Endothelial cell of umbilical vein (primary cell): ENCODE results near the gene SGSH. TPM values are rescaled to one million over a fixed set of nuclear protein-coding genes. Genes with fewer than 3 reads are reported as not detected.

Source experiments
- BruUV-seq: library from RNA; stranded (reverse); fragments of 400-500 nt; replicated peaks from 2 replicates; lab custom pipeline; 2021; lab: Mats Ljungman, UMichigan
- CTCF ChIA-PET: fragments of 300-600, 350-600 bp; sonication (Branson Sonifier 250); formaldehyde crosslinking; loops from one replicate; lab custom pipeline; 2021; ENCODE audit warnings: antibody characterized with exemption, inconsistent platforms; lab: Charles Lee
- POLR2A ChIA-PET: fragments of 300-600, 350-600 bp; sonication (Branson Sonifier 250); formaldehyde crosslinking; loops from one replicate; lab custom pipeline; 2021; ENCODE audit warnings: antibody characterized with exemption, inconsistent platforms; lab: Charles Lee
- DNase-seq: peaks from one replicate; pipeline ENCODE4 v3.0.0-alpha.2; 2011; ENCODE audit warnings: low read depth, low spot score
- FAIRE-seq: peaks from 2 replicates; lab custom pipeline; 2011; peaks lifted over from hg19 to GRCh38; lab: Jason Lieb, UNC
- H2AFZ ChIP-seq: 2 replicates; pipeline ENCODE4 v1.6.0; 2012; ENCODE audit warnings: low read depth, low read length, control low read depth, inconsistent platforms
- H3K27ac ChIP-seq: 2 replicates; pipeline ENCODE4 v1.5.1; 2011; ENCODE audit warnings: low read depth, mild to moderate bottlenecking, control low read depth, low read length, moderate library complexity; ENCODE audit not compliant: insufficient read depth
- H3K27me3 ChIP-seq, 2 experiments: 2 replicates each; pipeline versions ENCODE4 v1.6.0 to v1.6.1; 2011; ENCODE audit warnings: low read length in 2 of 2, mixed read lengths in 1 of 2; ENCODE audit not compliant: control insufficient read depth in 2 of 2, insufficient read depth in 2 of 2
- H3K36me3 ChIP-seq, 2 experiments: 2 replicates in 1 of 2; 3 replicates in 1 of 2; pipeline ENCODE4 v1.5.1; 2011; ENCODE audit warnings: low read length in 2 of 2, mild to moderate bottlenecking in 1 of 2, moderate library complexity in 1 of 2; ENCODE audit not compliant: control insufficient read depth in 2 of 2, insufficient read depth in 2 of 2; ENCODE audit errors: extremely low read depth in 1 of 2
- H3K4me1 ChIP-seq: 3 replicates; pipeline ENCODE4 v1.5.1; 2011; ENCODE audit warnings: mild to moderate bottlenecking, low read length; ENCODE audit not compliant: control insufficient read depth, insufficient read depth; ENCODE audit errors: extremely low read depth
- H3K4me2 ChIP-seq: 2 replicates; pipeline ENCODE4 v1.6.1; 2011; ENCODE audit warnings: low read length, control low read depth, mixed read lengths; ENCODE audit not compliant: insufficient read depth
- H3K4me3 ChIP-seq, 3 experiments: fragments of 200-600 bp in 1 of 3; sonication (generic), shearing (Covaris generic) in 1 of 3; replicated peaks in 1 of 3; 2 replicates each; pipeline ENCODE4 v1.5.1; 2011 to 2016; ENCODE audit warnings: control low read depth in 3 of 3, low read length in 3 of 3, mild to moderate bottlenecking in 2 of 3, inconsistent platforms in 1 of 3, low read depth in 1 of 3, moderate library complexity in 1 of 3; ENCODE audit not compliant: insufficient read depth in 1 of 3
- H3K79me2 ChIP-seq: 2 replicates; pipeline ENCODE4 v1.6.0; 2012; ENCODE audit warnings: low read length, inconsistent platforms; ENCODE audit not compliant: control insufficient read depth, insufficient read depth
- H3K9ac ChIP-seq: replicated peaks from 2 replicates; pipeline ENCODE3; 2011; ENCODE audit warnings: low read length, control low read depth; ENCODE audit not compliant: insufficient read depth; ENCODE audit errors: extremely low read depth
- H3K9me1 ChIP-seq: replicated peaks from 3 replicates; pipeline ENCODE4 v1.6.0; 2011; ENCODE audit warnings: mild to moderate bottlenecking, low read length; ENCODE audit not compliant: control insufficient read depth, insufficient read depth; ENCODE audit errors: extremely low read depth
- H3K9me3 ChIP-seq: replicated peaks from 2 replicates; pipeline ENCODE4 v1.5.1; 2012; ENCODE audit warnings: low read length, inconsistent platforms; ENCODE audit not compliant: control insufficient read depth, insufficient read depth
- H4K20me1 ChIP-seq: replicated peaks from 2 replicates; pipeline ENCODE3; 2011; ENCODE audit warnings: mild to moderate bottlenecking, low read length; ENCODE audit not compliant: control insufficient read depth, insufficient read depth; ENCODE audit errors: extremely low read depth
- EZH2 ChIP-seq: IDR thresholded peaks from 2 replicates; pipeline ENCODE4 v1.6.1; 2012; ENCODE audit warnings: borderline replicate concordance, low read depth, mild to moderate bottlenecking, moderate library complexity, low read length, inconsistent platforms; ENCODE audit not compliant: severe bottlenecking
- FOS ChIP-seq: IDR thresholded peaks from 2 replicates; pipeline ENCODE4 v1.6.1; 2011; ENCODE audit warnings: mild to moderate bottlenecking, low read length, moderate library complexity, borderline replicate concordance; ENCODE audit not compliant: insufficient read depth
- GATA2 ChIP-seq: IDR thresholded peaks from 2 replicates; pipeline ENCODE4 v1.7.0; 2011; ENCODE audit warnings: low read depth, mild to moderate bottlenecking, moderate library complexity, mixed read lengths, low read length; ENCODE audit not compliant: insufficient read length, insufficient read depth
- JUN ChIP-seq: IDR thresholded peaks from 2 replicates; pipeline ENCODE4 v1.6.1; 2011; ENCODE audit warnings: borderline replicate concordance, low read depth; ENCODE audit not compliant: insufficient read length, insufficient read depth
- MAX ChIP-seq: IDR thresholded peaks from 2 replicates; pipeline ENCODE4 v1.6.1; 2011; ENCODE audit not compliant: insufficient read depth, insufficient read length
- MYC ChIP-seq: IDR thresholded peaks from one replicate; pipeline ENCODE4 v1.6.1; 2011; ENCODE audit warnings: mild to moderate bottlenecking, low read depth, low read length
- POLR2A ChIP-seq: IDR thresholded peaks from 2 replicates; pipeline ENCODE4 v1.6.1; 2012; ENCODE audit warnings: low read depth, mild to moderate bottlenecking, control low read depth, low read length
- POLR2AphosphoS5 ChIP-seq: IDR thresholded peaks from 2 replicates; pipeline ENCODE4 v1.6.1; 2012; ENCODE audit warnings: low read depth, mild to moderate bottlenecking, control low read depth, low read length, moderate library complexity; ENCODE audit not compliant: insufficient read depth
- dilution Hi-C: fragments of 300-500 bp; cut with MboI; formaldehyde crosslinking; loops from one replicate; pipeline ENCODE4 v1.15.0; 2019; ENCODE audit warnings: low sequenced_read_pairs; ENCODE audit not compliant: extremely low pct_ligation_motif_present
- intact Hi-C: fragments of 100-400 bp; cut with micrococcal nuclease; formaldehyde crosslinking; loops from one replicate; pipeline ENCODE4 v1.10.0; 2022
- polyA plus RNA-seq, 4 experiments: library from polyadenylated mRNA; depleted of rRNA in 3 of 4; stranded (reverse) in 3 of 4; unstranded in 1 of 4; fragments of >200 nt; gene quantifications; 2 replicates each; pipeline versions ENCODE4 v1.2.1 to v1.2.3, GENCODE V29; 2011 to 2012; ENCODE audit warnings: missing spikeins in 1 of 4
- total RNA-seq: library from RNA; stranded (reverse); gene quantifications from 2 replicates; pipeline ENCODE4 v1.2.3, GENCODE V29; 2021
- TF ChIP-seq, protein P1 (sequence below), 2 donors: IDR thresholded peaks; 1 replicate in 1 of 2; 2 replicates in 1 of 2; pipeline ENCODE4 v1.5.1; 2011; ENCODE audit warnings: low read length in 2 of 2, mild to moderate bottlenecking in 2 of 2, moderate library complexity in 2 of 2, control low read depth in 1 of 2, inconsistent platforms in 1 of 2, low read depth in 1 of 2; ENCODE audit not compliant: insufficient read depth in 1 of 2; ENCODE audit errors: extremely low read depth in 1 of 2

SGSH gene
- total and polyA plus RNA-seq, 2 donors (not counting 3 experiments of a cell fraction or from before 2014, with no cell fraction given), result 81.4 to 217 TPM

DNA sequence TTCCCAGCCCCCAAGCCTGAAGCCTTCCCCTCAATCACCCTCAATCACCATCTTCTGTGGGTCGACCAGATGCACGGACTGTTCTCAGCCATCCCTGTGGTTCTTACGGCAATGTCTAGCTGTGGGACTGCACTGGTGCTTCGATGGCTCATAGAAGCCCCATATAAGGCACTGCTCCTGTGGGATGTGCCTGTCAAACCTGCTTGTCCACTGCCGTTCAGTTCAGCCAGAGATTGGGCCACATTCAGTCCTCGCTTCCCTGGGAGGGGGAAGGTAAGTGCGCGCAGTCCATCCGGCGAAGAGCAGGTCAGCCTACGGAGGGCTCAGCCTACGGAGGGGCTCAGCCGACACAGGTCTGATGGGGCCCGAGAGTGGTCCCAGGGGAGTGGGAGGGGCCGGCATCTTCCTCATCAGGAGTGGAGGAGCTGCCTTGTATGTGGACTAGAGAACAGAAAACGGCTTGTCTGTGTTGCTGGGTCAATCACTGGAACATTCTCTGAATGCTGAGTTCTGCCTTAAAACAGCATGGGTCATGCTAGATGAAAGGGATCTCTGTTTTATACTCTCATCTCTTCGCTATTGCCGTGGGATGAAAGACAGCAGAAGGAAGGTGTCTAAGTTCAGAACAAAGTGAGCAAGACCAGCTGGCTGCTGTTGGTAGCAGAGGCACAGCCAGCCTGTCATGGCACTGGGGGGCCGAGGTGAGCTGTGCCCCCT is 50.2 kb downstream of the SGSH start, which contains the start of gene CARD14:
Gene CARD14 (plus strand): TSS at position 247 of the 717 bp plus-strand sequence. CDS start 11,409 bp downstream, outside the sequence.
- Histone ChIP-seq H3K9ac (no peak within 1 kb of the TSS), H3K4me2 (no peak within 1 kb of the TSS), H3K9me1 (no peaks in the 10 kb centered on the region), H3K27me3 (peaks cover 4% of the 10 kb centered on the region in 2 experiments), H4K20me1 (no peaks in the 10 kb centered on the region), H3K36me3 (no peaks in the 10 kb centered on the region), H3K9me3 (no peaks in the 10 kb centered on the region), H2AFZ (no peak within 1 kb of the TSS), H3K79me2 (no peaks in the 10 kb centered on the region), H3K4me3 (no peak within 1 kb of the TSS), H3K27ac (no peak within 1 kb of the TSS), H3K4me1 (no peaks in the 10 kb centered on the region)
- ChIA-PET CTCF (no interaction called here), POLR2A (no interaction called here)
- TF ChIP-seq FOS (no peak), EZH2 (no peak), MAX (no peak), POLR2AphosphoS5 (no peak), GATA2 (no peak), POLR2A (no peak), MYC (no peak), JUN (no peak)
- TF ChIP-seq, protein P1, sequence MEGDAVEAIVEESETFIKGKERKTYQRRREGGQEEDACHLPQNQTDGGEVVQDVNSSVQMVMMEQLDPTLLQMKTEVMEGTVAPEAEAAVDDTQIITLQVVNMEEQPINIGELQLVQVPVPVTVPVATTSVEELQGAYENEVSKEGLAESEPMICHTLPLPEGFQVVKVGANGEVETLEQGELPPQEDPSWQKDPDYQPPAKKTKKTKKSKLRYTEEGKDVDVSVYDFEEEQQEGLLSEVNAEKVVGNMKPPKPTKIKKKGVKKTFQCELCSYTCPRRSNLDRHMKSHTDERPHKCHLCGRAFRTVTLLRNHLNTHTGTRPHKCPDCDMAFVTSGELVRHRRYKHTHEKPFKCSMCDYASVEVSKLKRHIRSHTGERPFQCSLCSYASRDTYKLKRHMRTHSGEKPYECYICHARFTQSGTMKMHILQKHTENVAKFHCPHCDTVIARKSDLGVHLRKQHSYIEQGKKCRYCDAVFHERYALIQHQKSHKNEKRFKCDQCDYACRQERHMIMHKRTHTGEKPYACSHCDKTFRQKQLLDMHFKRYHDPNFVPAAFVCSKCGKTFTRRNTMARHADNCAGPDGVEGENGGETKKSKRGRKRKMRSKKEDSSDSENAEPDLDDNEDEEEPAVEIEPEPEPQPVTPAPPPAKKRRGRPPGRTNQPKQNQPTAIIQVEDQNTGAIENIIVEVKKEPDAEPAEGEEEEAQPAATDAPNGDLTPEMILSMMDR (IDR thresholded peaks at IDR 0.05; ENCODE audit: extremely low read depth in 1 of 2, insufficient read depth in 1 of 2, low read depth in 1 of 2, low read length in 2 of 2), result no peak
- FAIRE-seq, result no peak
- DNase-seq, result no peak
- dilution Hi-C loops, result no loop called here
- no TSS peak for BruUV-seq
- intact Hi-C loops, result no loop called here
